ENCODE data around the gene KLHL29.

KLHL29 gene

DNA sequence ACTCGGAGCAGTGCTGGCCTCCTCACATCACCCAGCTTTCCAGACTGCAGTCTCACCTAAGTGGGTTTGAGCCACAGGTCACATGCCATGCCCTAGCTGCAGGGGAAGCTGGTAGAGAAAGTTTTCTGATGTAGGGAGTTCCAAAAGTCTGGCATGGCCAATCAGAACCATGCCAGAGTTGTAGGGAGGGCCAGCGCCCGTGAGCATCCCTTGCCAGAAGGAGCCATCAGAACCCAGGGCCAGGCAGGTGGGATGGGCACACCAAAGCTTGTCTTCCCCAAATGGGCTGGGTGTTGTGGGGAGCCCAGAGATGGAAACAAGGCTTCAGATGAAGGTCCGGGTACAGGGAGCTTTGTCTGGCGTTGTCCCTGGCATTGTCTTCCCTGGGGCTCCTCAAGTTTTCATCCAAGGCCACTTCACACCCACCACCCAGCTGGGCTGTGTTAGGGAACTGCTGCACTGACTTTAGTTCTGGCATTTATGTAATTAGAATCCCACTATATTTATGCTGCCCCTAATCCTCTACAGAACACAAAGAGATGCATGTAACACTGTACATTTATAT lies 247.9 kb downstream of the KLHL29 start:
- no peak for DNase-seq (ENCODE audit: low read depth in 2 of 2)

GRCh38 chr2:23633966-23634365 lies 249.0 kb downstream of the KLHL29 start:
- DNase-seq (ENCODE audit: low read depth in 2 of 2): no peak

DNA sequence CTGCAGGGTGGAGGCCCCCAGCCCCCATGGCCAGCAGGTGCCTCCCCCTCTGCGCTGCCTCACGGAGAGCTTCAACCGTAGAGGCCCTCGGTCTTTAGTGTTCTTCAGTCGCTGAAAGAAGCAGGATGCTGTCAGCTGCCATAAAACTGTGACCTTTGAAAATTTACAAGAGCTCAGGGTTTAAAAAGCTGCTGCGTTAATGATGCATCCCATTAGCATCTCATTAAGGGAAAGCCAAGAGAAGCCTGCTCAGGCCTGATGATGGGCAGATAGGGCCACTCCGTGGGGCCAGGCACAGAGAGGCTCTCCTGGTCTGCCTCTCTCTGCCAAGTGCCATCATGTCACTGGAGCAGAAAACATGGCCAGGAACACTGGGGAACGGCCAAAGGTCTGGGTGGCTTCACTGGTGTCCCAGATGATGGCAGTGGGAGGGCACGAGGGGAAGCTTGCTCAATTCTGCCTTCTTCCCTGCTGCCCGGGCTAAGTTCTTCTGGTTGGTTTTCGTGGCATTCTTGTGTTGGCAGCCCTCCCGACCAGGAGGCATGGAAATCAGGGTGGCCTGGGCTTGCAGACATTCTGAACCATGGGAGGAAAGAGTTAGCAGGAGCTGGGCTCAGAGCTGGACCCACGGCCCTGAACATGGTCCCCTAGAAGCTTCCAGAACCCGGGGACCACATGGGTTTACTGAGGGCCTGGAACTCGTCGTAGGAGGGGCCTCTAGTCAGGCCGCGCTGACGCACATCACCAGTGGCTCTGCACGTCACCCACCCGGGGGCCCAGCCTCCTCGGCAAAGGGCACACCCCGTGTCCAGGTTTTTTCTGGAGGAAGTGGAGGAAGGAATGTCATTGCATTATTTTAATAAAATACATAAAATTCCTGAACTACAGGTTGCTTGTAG lies 250.7 kb downstream of the KLHL29 start:
- DNase-seq (ENCODE audit: low read depth in 2 of 2): no peak

DNA sequence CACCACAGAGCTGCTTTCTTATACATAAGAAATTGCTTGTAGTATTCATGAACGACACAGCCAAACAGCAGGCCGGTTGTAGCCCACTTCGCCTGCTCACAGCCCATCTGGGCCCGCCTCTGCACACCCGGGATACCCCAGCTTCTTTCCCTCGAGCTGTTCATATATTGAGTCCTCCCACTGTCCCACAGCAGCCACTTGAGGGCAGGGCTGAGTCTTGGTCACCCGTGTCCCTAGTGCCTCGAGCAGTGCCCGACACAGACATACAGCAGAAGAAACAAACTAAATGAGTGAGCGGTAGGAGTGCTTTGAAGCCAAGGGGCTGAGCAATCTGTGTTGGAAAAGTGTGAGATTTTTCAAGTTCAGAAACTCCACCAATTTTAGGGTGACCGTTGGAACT lies 251.4 kb downstream of the KLHL29 start:
- DNase-seq (ENCODE audit: low read depth in 2 of 2): no peak

DNA sequence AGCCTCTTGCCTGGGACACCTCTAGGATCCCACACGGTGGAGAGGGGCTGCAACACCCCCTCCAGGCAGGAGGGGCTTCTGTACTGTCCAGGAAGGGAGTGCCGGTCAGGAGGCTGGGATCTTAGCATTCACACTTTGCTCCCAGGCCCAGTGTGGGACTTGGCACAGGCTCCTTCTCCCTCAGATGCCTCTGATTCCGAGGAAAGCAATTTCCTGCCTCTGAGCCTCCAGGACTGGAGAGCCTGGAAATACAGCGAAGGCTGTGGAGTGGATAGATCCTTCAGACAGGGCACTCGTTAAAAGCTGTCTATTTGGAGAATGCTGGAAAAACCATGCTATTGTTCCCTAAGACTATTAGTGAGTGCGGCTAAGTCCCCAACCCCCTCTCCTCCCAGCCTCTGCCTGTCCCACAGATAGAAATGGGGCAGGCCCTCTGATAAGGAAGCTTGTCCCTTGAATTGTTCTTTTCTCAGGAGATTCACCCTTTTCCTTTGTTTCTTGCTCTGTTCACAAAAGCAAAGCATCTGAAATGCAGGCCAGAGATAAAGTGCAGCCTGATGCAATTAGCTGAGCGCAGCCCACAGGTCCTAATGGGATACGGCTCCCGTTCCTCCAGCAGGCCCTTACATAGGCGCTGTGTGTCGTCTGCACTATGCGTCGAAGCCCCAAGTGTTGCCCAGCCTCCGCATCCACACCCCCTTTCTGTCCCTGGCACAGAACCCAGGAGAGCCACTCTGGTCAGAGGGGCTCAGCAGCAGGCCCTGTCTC lies 252.2 kb downstream of the KLHL29 start:
- peak; percentile 66 to 70 for DNase-seq (ENCODE audit: low read depth in 2 of 2)

DNA sequence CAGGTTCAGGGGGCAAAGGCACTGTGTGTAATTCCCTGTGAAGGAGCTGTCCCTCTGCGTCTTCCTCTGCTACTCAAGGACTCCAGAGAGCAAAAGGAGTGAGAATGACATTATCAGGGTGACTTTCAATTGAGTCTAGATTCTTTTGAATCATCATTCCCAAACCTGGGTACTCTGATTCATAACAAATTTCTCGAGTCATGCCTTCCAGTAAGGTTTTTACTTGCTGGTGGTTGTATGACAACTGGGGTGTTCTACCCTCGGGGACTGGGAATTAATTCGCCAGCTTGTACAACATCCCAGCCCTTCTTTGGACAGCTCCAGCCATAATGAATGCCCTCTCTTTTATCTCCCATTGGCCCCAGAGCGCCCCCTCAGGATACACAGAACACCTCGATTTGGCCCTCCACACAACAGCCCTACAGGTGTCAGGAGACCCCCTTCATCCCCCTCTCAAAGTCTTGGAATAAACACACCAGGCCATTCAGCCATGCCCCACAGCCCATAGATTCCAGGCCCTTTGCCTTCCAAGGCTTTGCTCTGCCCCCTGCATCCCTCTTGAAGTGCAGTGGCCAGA lies 254.5 kb downstream of the KLHL29 start:
- no peak for DNase-seq (ENCODE audit: low read depth in 2 of 2)

DNA sequence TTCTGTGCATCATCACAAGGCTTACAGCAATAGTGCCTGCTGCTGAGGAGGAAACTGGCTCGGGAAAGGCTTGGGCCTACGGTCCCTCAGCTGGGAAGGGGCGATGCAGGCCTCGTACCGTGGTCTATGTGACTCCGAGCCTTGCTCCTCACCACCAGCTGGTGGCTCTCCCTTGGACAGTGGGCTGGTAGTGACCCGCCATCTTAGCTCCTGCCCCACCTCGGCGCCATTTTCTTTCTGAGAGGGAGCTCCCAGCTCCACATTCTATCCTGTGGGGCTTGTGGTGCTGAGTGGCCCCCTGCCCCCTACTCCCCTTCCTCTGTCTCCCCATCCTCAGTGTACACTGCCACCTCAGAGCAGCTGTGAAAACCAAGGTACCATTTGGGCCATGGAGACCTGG lies 255.7 kb downstream of the KLHL29 start:
- no peak for DNase-seq (ENCODE audit: low read depth in 2 of 2)

DNA sequence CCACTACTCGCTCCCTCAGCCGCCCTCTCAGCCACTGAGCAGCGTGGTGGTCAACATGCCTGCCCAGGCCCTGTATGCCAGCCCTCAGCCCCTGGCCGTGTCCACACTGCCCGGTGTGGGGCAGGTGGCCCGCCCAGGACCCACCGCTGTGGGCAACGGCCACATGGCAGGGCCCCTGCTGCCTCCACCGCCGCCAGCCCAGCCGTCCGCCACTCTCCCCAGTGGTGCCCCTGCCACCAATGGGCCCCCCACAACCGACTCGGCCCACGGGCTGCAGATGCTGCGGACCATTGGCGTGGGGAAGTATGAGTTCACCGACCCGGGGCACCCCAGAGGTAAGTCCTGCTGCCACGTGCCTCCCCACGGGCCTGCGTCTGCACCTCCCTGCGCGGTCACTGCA lies 257.5 kb downstream of the KLHL29 start:
- no peak for DNase-seq (ENCODE audit: low read depth in 2 of 2)

GRCh38 chr2:23645230-23645808 lies 260.3 kb downstream of the KLHL29 start:
- no peak for DNase-seq (ENCODE audit: low read depth in 2 of 2)

GRCh38 chr2:23647563-23647962 lies 262.6 kb downstream of the KLHL29 start:
- DNase-seq (ENCODE audit: low read depth in 2 of 2): no peak

GRCh38 chr2:23649303-23649702 lies 264.3 kb downstream of the KLHL29 start:
- DNase-seq (ENCODE audit: low read depth in 2 of 2): no peak

DNA sequence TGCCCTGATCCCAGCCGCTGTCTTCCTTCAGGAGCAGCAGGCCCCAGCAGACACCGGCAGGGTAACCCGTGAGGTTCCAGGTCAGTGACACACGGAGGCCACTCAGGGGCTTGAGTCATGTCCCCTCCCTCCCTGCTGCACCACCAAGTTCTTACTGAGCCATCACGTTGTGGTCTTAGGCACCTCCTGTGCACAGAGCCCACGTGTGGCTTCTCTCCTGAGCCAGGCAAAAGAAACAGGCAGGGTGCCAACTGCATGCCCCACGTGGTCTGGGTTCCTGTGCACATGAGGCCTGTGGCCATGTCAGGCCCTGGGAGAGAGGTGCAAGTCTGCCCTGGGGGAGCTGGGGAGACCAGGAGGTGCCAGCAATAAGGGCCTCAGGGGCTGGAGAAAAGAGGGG lies 264.8 kb downstream of the KLHL29 start:
- no peak for DNase-seq (ENCODE audit: low read depth in 2 of 2)

GRCh38 chr2:23651187-23652080 lies 266.5 kb downstream of the KLHL29 start:
- DNase-seq (ENCODE audit: low read depth in 2 of 2): peak in 1 of 2 experiments; percentile 12

GRCh38 chr2:23653326-23653725 lies 268.3 kb downstream of the KLHL29 start:
- DNase-seq (ENCODE audit: low read depth in 2 of 2): no peak

DNA sequence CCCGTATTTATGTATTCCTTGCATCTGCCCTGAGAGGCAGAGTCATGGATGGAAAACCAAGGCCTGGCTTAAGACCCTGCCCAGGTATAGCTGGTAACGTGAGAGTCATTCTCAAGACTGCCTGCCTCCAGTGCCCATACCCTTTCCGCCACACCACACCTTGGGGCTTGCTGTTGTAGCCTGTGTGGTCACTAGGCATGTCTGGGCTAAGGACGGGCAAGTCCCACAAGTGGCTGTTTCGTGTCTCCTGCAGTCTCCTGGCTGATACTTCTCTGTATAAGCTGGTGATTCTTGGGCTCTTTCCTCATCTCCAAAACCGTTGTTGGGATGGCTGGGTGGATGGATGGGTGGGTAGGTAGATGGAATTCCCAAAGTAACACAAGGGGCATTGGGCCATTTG lies 269.8 kb downstream of the KLHL29 start:
- DNase-seq (ENCODE audit: low read depth in 2 of 2): no peak

DNA sequence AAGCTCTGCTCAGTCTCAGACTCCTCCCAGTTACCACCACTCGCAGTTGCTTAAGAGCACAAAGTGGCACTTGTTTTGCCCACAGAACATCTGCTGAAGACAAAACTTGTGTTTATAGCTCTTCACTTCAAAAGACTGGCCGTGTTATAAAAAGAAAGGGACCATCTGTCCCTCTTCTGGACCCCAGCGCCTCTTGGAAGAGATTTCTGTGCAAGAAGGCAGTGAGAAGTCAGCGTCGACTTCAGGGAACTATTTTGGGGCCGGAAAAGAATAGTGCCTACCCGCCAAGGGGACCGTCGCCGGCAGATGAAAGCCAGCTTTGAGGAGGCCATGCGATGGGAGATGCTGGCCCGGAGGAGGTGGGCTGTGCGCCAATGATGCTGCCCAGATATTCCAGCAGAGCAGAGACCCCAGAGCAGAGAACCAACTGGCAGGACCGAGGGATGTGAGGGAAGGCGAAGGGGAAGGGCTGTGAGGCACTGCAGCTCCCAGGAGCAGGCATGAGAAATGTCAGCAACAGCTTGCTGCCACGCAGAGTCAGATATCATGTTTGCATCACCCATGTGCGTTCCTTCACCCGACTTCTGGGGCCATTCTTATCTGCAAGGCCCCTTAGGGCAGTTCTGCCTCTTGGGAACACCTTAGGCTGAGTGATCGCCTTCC lies 271.1 kb downstream of the KLHL29 start:
- DNase-seq (ENCODE audit: low read depth in 2 of 2): no peak

GRCh38 chr2:23656597-23656973 lies 271.6 kb downstream of the KLHL29 start:
- DNase-seq (ENCODE audit: low read depth in 2 of 2): no peak

DNA sequence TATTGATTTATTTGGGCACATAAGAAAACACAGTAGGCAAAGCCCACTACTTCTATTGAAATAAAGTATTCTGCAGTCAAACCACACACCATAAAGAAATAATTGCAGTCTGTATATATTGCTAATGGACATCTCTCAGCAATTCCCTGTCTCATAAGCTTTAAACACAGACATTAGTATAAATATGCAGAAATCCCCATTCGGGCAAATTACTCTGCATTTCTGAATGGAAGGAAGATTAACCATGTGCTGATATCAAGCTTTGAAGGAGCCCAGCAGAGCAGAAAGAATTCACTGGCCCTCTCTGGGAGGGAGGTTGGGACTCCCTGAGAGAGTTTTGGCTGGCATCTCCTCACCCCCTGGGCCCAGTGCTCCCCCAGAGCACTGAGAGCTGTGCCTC lies 272.4 kb downstream of the KLHL29 start:
- no peak for DNase-seq (ENCODE audit: low read depth in 2 of 2)

DNA sequence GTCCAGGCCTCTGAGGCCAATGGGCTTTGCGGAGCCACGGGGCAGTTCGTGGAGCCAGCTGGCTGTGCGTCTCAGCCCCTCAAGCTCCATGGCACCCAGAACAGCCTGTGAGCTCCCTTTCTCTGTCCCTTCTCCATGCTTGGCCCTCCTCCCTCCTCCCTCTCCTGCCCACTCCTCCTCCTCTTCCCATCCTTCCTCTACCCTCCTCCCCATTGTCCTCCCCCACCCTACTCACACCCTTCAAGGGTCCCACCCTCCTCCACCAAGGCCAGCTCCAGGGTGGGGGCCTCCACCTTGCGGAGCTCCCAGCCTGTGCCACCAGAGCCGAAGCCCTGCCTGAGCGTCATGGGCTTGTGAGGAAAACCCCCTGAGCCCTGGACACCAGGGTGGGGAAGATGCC lies 273.0 kb downstream of the KLHL29 start:
- DNase-seq (ENCODE audit: low read depth in 2 of 2): no peak

GRCh38 chr2:23658466-23658942 lies 273.5 kb downstream of the KLHL29 start:
- no peak for DNase-seq (ENCODE audit: low read depth in 2 of 2)
